ENCODE measurements around the gene RRP9.
"Not testable (repeated sequence)": the region's sequence is repeated elsewhere in the genome, so short reads cannot be mapped to it uniquely, and the experiment has no call there.

Gene RRP9

GRCh38 chr3:51937014-51937413 lies 4.7 kb downstream of the RRP9 start:
- no peak for DNase-seq

- DNase-seq, result no peak
These were observed 5.6 kb downstream of the RRP9 start for GRCh38 chr3:51935886-51936755.

GRCh38 chr3:51934991-51935885 lies 6.5 kb downstream of the RRP9 start:
- DNase-seq, result no peak

- no peak for DNase-seq
These were observed 7.4 kb downstream of the RRP9 start for GRCh38 chr3:51934139-51934850.

GRCh38 chr3:51933471-51934138 lies 8.1 kb downstream of the RRP9 start:
- no peak for DNase-seq

- no peak for DNase-seq
These were observed 9.0 kb downstream of the RRP9 start for GRCh38 chr3:51932471-51933370.

GRCh38 chr3:51931756-51932155 lies 9.9 kb downstream of the RRP9 start:
- DNase-seq, result no peak

- DNase-seq, result no peak
These were observed 11.3 kb downstream of the RRP9 start for GRCh38 chr3:51930439-51930838.

GRCh38 chr3:51929420-51930003 lies 12.2 kb downstream of the RRP9 start:
- DNase-seq, result no peak

- DNase-seq, result not testable (repeated sequence)
These were observed 12.7 kb downstream of the RRP9 start for GRCh38 chr3:51928981-51929380.

GRCh38 chr3:51928438-51928837 lies 13.3 kb downstream of the RRP9 start:
- DNase-seq, result no peak

GRCh38 chr3:51927061-51927977 lies 14.4 kb downstream of the RRP9 start:
- DNase-seq, result no peak

GRCh38 chr3:51921081-51921578 lies 20.6 kb downstream of the RRP9 start:
- DNase-seq, result no peak

- no peak for DNase-seq
These were observed 25.3 kb downstream of the RRP9 start for GRCh38 chr3:51916418-51916817.

GRCh38 chr3:51908026-51908425 lies 33.7 kb downstream of the RRP9 start:
- no peak for DNase-seq

- DNase-seq, result no peak
These were observed 37.5 kb downstream of the RRP9 start for GRCh38 chr3:51904034-51904823.

GRCh38 chr3:51902361-51902760 lies 39.3 kb downstream of the RRP9 start:
- DNase-seq, result peak; percentile 28

GRCh38 chr3:51900043-51900442 lies 41.7 kb downstream of the RRP9 start:
- DNase-seq, result not testable (repeated sequence)

GRCh38 chr3:51897391-51897790 lies 44.3 kb downstream of the RRP9 start:
- DNase-seq, result no peak
